WTC11 (cell line): ENCODE data around the gene C8B.

Experiments used
- ETV6 ChIP-seq: sonication (generic); formaldehyde crosslinking; IDR thresholded peaks from 2 replicates; pipeline ENCODE4 v1.8.1; 2022; ENCODE audit warnings: mild to moderate bottlenecking, missing genetic modification reagents
- JUN ChIP-seq: sonication (generic); formaldehyde crosslinking; IDR thresholded peaks from 2 replicates; pipeline ENCODE4 v1.8.0; 2023; ENCODE audit warnings: mild to moderate bottlenecking, missing genetic modification reagents
- SMAD3 ChIP-seq: sonication (generic); formaldehyde crosslinking; IDR thresholded peaks from 2 replicates; pipeline ENCODE4 v1.8.0; 2022; ENCODE audit warnings: missing genetic modification reagents, mild to moderate bottlenecking, borderline replicate concordance
- TF ChIP-seq, protein P1 (sequence below): fragments of 200-600 bp; IDR thresholded peaks from 2 replicates; pipeline ENCODE4 v1.8.0; 2022; ENCODE audit warnings: antibody characterized with exemption

DNA sequence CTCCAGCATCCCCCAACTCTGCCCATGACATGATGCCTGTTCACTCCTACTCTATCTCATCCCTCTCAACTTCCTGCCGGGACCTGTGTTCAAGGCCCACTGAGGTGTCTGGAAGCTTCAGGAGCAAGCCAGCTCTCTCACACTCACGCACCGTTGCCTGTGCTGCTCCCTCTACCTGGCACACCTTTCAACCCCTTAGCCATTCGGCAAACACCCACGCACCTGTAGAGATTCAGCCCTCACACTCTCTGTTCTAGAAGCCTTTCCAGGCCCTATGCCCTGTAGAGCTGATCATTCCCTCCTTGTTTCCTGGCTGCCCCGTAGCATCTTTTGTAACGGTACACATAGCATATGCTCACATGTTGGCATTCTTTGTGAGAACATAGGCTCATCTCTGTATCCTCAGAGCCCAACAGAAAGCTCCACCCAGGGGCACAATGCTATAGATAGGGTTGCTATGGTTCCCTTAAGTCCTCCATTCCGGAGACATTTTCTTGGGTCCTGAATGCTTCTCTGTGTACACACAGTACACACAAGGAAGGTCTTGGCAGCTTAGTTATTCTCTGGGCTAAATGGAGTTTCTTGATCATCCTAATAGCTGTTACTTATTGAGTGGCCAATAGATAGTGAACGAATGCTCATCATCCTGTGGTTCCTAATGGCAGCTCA is 1.3 kb downstream of the C8B start:
- TF ChIP-seq, protein P1, sequence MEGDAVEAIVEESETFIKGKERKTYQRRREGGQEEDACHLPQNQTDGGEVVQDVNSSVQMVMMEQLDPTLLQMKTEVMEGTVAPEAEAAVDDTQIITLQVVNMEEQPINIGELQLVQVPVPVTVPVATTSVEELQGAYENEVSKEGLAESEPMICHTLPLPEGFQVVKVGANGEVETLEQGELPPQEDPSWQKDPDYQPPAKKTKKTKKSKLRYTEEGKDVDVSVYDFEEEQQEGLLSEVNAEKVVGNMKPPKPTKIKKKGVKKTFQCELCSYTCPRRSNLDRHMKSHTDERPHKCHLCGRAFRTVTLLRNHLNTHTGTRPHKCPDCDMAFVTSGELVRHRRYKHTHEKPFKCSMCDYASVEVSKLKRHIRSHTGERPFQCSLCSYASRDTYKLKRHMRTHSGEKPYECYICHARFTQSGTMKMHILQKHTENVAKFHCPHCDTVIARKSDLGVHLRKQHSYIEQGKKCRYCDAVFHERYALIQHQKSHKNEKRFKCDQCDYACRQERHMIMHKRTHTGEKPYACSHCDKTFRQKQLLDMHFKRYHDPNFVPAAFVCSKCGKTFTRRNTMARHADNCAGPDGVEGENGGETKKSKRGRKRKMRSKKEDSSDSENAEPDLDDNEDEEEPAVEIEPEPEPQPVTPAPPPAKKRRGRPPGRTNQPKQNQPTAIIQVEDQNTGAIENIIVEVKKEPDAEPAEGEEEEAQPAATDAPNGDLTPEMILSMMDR: no peak
- TF ChIP-seq JUN (CRISPR knock-in tag) (no peak), SMAD3 (CRISPR knock-in tag) (no peak), ETV6 (CRISPR knock-in tag) (no peak)
